Stimulated activated naive B cell treated with anti-CD40 and anti-IgM and Interleukin-4, amounts not matched to agents 10 μg/mL and 1 μg/mL and 100 μg/mL, for 72 hours (primary cell): ENCODE data around the gene LHFPL4.

ENCODE experiments used
- ATAC-seq, 2 donors: fragments of 150-1000 bp; cut with Tn5 transposase; replicated peaks; 2 replicates each; pipeline ENCODE4 v1.10.0; 2021; ENCODE audit warnings: moderate library complexity in 1 of 2
- DNase-seq: peaks from one replicate; pipeline ENCODE4 v3.0.0; 2021
- H3K27ac Mint-ChIP-seq: one replicate; pipeline ENCODE4 v1.8.0; 2022; ENCODE audit warnings: mild to moderate bottlenecking, mixed read lengths
- H3K27me3 Mint-ChIP-seq, 2 donors: one replicate each; pipeline ENCODE4 v1.8.0; 2022; ENCODE audit warnings: mixed read lengths in 2 of 2
- H3K36me3 Mint-ChIP-seq, 2 donors: one replicate each; pipeline ENCODE4 v1.8.0; 2022; ENCODE audit warnings: mixed read lengths in 2 of 2, mild to moderate bottlenecking in 1 of 2
- H3K4me1 Mint-ChIP-seq, 2 donors: one replicate each; pipeline ENCODE4 v1.8.0; 2022; ENCODE audit warnings: mixed read lengths in 2 of 2, mild to moderate bottlenecking in 1 of 2
- H3K4me3 Mint-ChIP-seq, 2 donors: one replicate each; pipeline ENCODE4 v1.8.0; 2022; ENCODE audit warnings: mild to moderate bottlenecking in 2 of 2, mixed read lengths in 2 of 2, moderate library complexity in 1 of 2
- H3K9me3 Mint-ChIP-seq, 2 donors: one replicate each; pipeline ENCODE4 v1.8.0; 2022; ENCODE audit warnings: mixed read lengths in 2 of 2, mild to moderate bottlenecking in 1 of 2

Gene LHFPL4

GRCh38 chr3:9476935-9477334, 76.7 kb downstream of the LHFPL4 start:
- no peak overlapping the region for H3K4me3 Mint-ChIP-seq
- H3K36me3 Mint-ChIP-seq, result peaks cover 64 to 86% of the 10 kb centered on the region in 2 donors
- ATAC-seq (no peak), DNase-seq (no peak)
- H3K9me3 Mint-ChIP-seq, result no peaks in the 10 kb centered on the region
- no peaks in the 10 kb centered on the region for H3K27me3 Mint-ChIP-seq
- H3K27ac Mint-ChIP-seq, result no peak overlapping the region
- H3K4me1 Mint-ChIP-seq, result peaks cover 1 to 6% of the 10 kb centered on the region in 2 donors

- Mint-ChIP-seq H3K36me3 (peaks cover 59 to 87% of the 10 kb centered on the region in 2 donors), H3K9me3 (no peaks in the 10 kb centered on the region), H3K4me3 (no peak overlapping the region), H3K27me3 (no peaks in the 10 kb centered on the region), H3K27ac (peak overlapping the region; percentile 67), H3K4me1 (peaks cover 2 to 8% of the 10 kb centered on the region in 2 donors)
- DNase-seq, result no peak
- no peak for ATAC-seq
Measured at GRCh38 chr3:9474482-9474881, 79.1 kb downstream of the LHFPL4 start.

- no peaks in the 10 kb centered on the region for H3K9me3 Mint-ChIP-seq
- H3K27ac Mint-ChIP-seq, result no peak overlapping the region
- no peaks in the 10 kb centered on the region for H3K27me3 Mint-ChIP-seq
- peaks cover 59 to 85% of the 10 kb centered on the region in 2 donors for H3K36me3 Mint-ChIP-seq
- DNase-seq (no peak), ATAC-seq (no peak)
- no peak overlapping the region for H3K4me3 Mint-ChIP-seq
- peaks cover 3 to 4% of the 10 kb centered on the region in 2 donors for H3K4me1 Mint-ChIP-seq
Measured at GRCh38 chr3:9473496-9474065, 80.0 kb downstream of the LHFPL4 start.

- ATAC-seq, result no peak
Measured at GRCh38 chr3:9469986-9470385, 83.6 kb downstream of the LHFPL4 start.

GRCh38 chr3:9468460-9468859, 85.2 kb downstream of the LHFPL4 start:
- Mint-ChIP-seq H3K9me3 (no peaks in the 10 kb centered on the region), H3K4me3 (no peak overlapping the region), H3K27ac (peak overlapping the region; percentile 1), H3K36me3 (peaks cover 51 to 76% of the 10 kb centered on the region in 2 donors), H3K27me3 (no peaks in the 10 kb centered on the region), H3K4me1 (peaks cover 4 to 6% of the 10 kb centered on the region in 2 donors)
- no peak for ATAC-seq
- no peak for DNase-seq

More at GRCh38 chr3:9469986-9470385, 83.6 kb downstream of the LHFPL4 start:
- DNase-seq, result no peak
- Mint-ChIP-seq H3K36me3 (peaks cover 57 to 78% of the 10 kb centered on the region in 2 donors), H3K27ac (peak overlapping the region; percentile 71), H3K4me3 (no peak overlapping the region), H3K4me1 (peaks cover 4 to 6% of the 10 kb centered on the region in 2 donors), H3K9me3 (no peaks in the 10 kb centered on the region), H3K27me3 (no peaks in the 10 kb centered on the region)

GRCh38 chr3:9467451-9467850, 86.2 kb downstream of the LHFPL4 start:
- peaks cover 43 to 68% of the 10 kb centered on the region in 2 donors for H3K36me3 Mint-ChIP-seq

GRCh38 chr3:9455596-9456131, 98.0 kb downstream of the LHFPL4 start:
- Mint-ChIP-seq H3K36me3 (peaks cover 13 to 28% of the 10 kb centered on the region in 2 donors), H3K9me3 (no peaks in the 10 kb centered on the region)

More at GRCh38 chr3:9467451-9467850, 86.2 kb downstream of the LHFPL4 start:
- Mint-ChIP-seq H3K9me3 (no peaks in the 10 kb centered on the region), H3K27me3 (no peaks in the 10 kb centered on the region), H3K4me3 (no peak overlapping the region), H3K4me1 (peaks cover 4 to 5% of the 10 kb centered on the region in 2 donors), H3K27ac (no peak overlapping the region)
- DNase-seq (no peak), ATAC-seq (no peak)

GRCh38 chr3:9452417-9452816, 101.2 kb downstream of the LHFPL4 start:
- no peak for ATAC-seq

More at GRCh38 chr3:9455596-9456131, 98.0 kb downstream of the LHFPL4 start:
- ATAC-seq (no peak), DNase-seq (no peak)
- Mint-ChIP-seq H3K27me3 (no peaks in the 10 kb centered on the region), H3K4me1 (peaks cover 4 to 23% of the 10 kb centered on the region in 2 donors), H3K4me3 (no peak overlapping the region), H3K27ac (no peak overlapping the region)

GRCh38 chr3:9450991-9451390, 102.6 kb downstream of the LHFPL4 start:
- no peaks in the 10 kb centered on the region for H3K27me3 Mint-ChIP-seq
- H3K4me3 Mint-ChIP-seq, result no peak overlapping the region
- H3K4me1 Mint-ChIP-seq, result peaks cover 6 to 29% of the 10 kb centered on the region in 2 donors
- no peak overlapping the region for H3K27ac Mint-ChIP-seq
- no peaks in the 10 kb centered on the region for H3K9me3 Mint-ChIP-seq
- peak in 1 of 2 donors; percentile 69 for ATAC-seq
- peaks cover 28 to 40% of the 10 kb centered on the region in 2 donors for H3K36me3 Mint-ChIP-seq
- no peak for DNase-seq

More at GRCh38 chr3:9452417-9452816, 101.2 kb downstream of the LHFPL4 start:
- peaks cover 6 to 29% of the 10 kb centered on the region in 2 donors for H3K4me1 Mint-ChIP-seq
- H3K27me3 Mint-ChIP-seq, result no peaks in the 10 kb centered on the region
- H3K9me3 Mint-ChIP-seq, result no peaks in the 10 kb centered on the region
- DNase-seq, result no peak
- no peak overlapping the region for H3K27ac Mint-ChIP-seq
- H3K36me3 Mint-ChIP-seq, result peaks cover 28 to 35% of the 10 kb centered on the region in 2 donors
- no peak overlapping the region for H3K4me3 Mint-ChIP-seq

GRCh38 chr3:9450126-9450525, 103.5 kb downstream of the LHFPL4 start:
- no peak for ATAC-seq
- Mint-ChIP-seq H3K36me3 (peaks cover 32 to 44% of the 10 kb centered on the region in 2 donors), H3K27me3 (no peaks in the 10 kb centered on the region), H3K4me3 (no peak overlapping the region), H3K27ac (no peak overlapping the region), H3K4me1 (peaks cover 6 to 29% of the 10 kb centered on the region in 2 donors), H3K9me3 (no peaks in the 10 kb centered on the region)
- no peak for DNase-seq

- Mint-ChIP-seq H3K36me3 (peaks cover 40 to 51% of the 10 kb centered on the region in 2 donors), H3K27ac (no peak overlapping the region), H3K27me3 (no peaks in the 10 kb centered on the region), H3K4me3 (no peak overlapping the region), H3K9me3 (no peaks in the 10 kb centered on the region), H3K4me1 (peaks cover 8 to 29% of the 10 kb centered on the region in 2 donors)
- ATAC-seq (no peak), DNase-seq (no peak)
Measured at GRCh38 chr3:9448643-9449042, 105.0 kb downstream of the LHFPL4 start.
